ENCODE results near the gene SPON1.

The SPON1 gene

GRCh38 chr11:13963169-13963948 lies 836 bp downstream of the SPON1 start:
- no peaks in the 10 kb centered on the region for H4K20me1 ChIP-seq (ENCODE audit: insufficient read depth, low read length)
- H3K9me3 ChIP-seq (ENCODE audit: insufficient read depth, low read length, severe bottlenecking) = no peaks in the 10 kb centered on the region
- DNase-seq = no peak
- H3K36me3 ChIP-seq (ENCODE audit: insufficient read depth, low read length) = no peaks in the 10 kb centered on the region
- no peak for TF ChIP-seq EZH2 (IDR thresholded peaks at IDR 0.05; ENCODE audit: borderline replicate concordance, low read depth, low read length, severe bottlenecking)
- TF ChIP-seq, protein P1, sequence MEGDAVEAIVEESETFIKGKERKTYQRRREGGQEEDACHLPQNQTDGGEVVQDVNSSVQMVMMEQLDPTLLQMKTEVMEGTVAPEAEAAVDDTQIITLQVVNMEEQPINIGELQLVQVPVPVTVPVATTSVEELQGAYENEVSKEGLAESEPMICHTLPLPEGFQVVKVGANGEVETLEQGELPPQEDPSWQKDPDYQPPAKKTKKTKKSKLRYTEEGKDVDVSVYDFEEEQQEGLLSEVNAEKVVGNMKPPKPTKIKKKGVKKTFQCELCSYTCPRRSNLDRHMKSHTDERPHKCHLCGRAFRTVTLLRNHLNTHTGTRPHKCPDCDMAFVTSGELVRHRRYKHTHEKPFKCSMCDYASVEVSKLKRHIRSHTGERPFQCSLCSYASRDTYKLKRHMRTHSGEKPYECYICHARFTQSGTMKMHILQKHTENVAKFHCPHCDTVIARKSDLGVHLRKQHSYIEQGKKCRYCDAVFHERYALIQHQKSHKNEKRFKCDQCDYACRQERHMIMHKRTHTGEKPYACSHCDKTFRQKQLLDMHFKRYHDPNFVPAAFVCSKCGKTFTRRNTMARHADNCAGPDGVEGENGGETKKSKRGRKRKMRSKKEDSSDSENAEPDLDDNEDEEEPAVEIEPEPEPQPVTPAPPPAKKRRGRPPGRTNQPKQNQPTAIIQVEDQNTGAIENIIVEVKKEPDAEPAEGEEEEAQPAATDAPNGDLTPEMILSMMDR (IDR thresholded peaks at IDR 0.05; ENCODE audit: borderline replicate concordance, extremely low read depth, low read length, poor library complexity, severe bottlenecking) = no peak
- H3K27me3 ChIP-seq (ENCODE audit: insufficient read depth, low read length, poor library complexity) = peaks cover 43% of the 10 kb centered on the region
- H3K79me2 ChIP-seq (ENCODE audit: insufficient read depth, low read length) = no peaks in the 10 kb centered on the region
- H3K4me2 ChIP-seq (ENCODE audit: insufficient read depth, low read length) = no peak overlapping the region
- H2AFZ ChIP-seq (ENCODE audit: low read depth, low read length) = no peak overlapping the region
- H3K27ac ChIP-seq (ENCODE audit: low read length) = no peak overlapping the region
- no peaks in the 10 kb centered on the region for H3K4me1 ChIP-seq (ENCODE audit: insufficient read depth, low read length)
- no peak overlapping the region for H3K9ac ChIP-seq (ENCODE audit: low read depth, low read length)
- ATAC-seq (ENCODE audit: insufficient read depth, low read depth) = no peak
- no peak overlapping the region for H3K4me3 ChIP-seq (ENCODE audit: low read depth in 1 of 2, low read length in 2 of 2)

- H3K36me3 ChIP-seq (ENCODE audit: insufficient read depth, low read length) = no peaks in the 10 kb centered on the region
- no peak overlapping the region for H3K4me3 ChIP-seq (ENCODE audit: low read depth in 1 of 2, low read length in 2 of 2)
- H3K79me2 ChIP-seq (ENCODE audit: insufficient read depth, low read length) = no peaks in the 10 kb centered on the region
- no peaks in the 10 kb centered on the region for H4K20me1 ChIP-seq (ENCODE audit: insufficient read depth, low read length)
- H3K4me2 ChIP-seq (ENCODE audit: insufficient read depth, low read length) = no peak overlapping the region
- H2AFZ ChIP-seq (ENCODE audit: low read depth, low read length) = no peak overlapping the region
- H3K4me1 ChIP-seq (ENCODE audit: insufficient read depth, low read length) = no peaks in the 10 kb centered on the region
- ATAC-seq (ENCODE audit: insufficient read depth, low read depth) (no peak), DNase-seq (no peak)
- H3K9me3 ChIP-seq (ENCODE audit: insufficient read depth, low read length, severe bottlenecking) = no peaks in the 10 kb centered on the region
- no peak overlapping the region for H3K27ac ChIP-seq (ENCODE audit: low read length)
- H3K9ac ChIP-seq (ENCODE audit: low read depth, low read length) = no peak overlapping the region
- peaks cover 41% of the 10 kb centered on the region for H3K27me3 ChIP-seq (ENCODE audit: insufficient read depth, low read length, poor library complexity)
- no peak for TF ChIP-seq EZH2 (IDR thresholded peaks at IDR 0.05; ENCODE audit: borderline replicate concordance, low read depth, low read length, severe bottlenecking)
- TF ChIP-seq, protein P1 (IDR thresholded peaks at IDR 0.05; ENCODE audit: borderline replicate concordance, extremely low read depth, low read length, poor library complexity, severe bottlenecking) = no peak
Observed at GRCh38 chr11:13963949-13964770, 1.6 kb downstream of the SPON1 start.

GRCh38 chr11:13964771-13965074 lies 2.2 kb downstream of the SPON1 start:
- H4K20me1 ChIP-seq (ENCODE audit: insufficient read depth, low read length) = no peaks in the 10 kb centered on the region
- no peak overlapping the region for H3K4me2 ChIP-seq (ENCODE audit: insufficient read depth, low read length)
- H3K36me3 ChIP-seq (ENCODE audit: insufficient read depth, low read length) = no peaks in the 10 kb centered on the region
- no peak overlapping the region for H3K4me3 ChIP-seq (ENCODE audit: low read depth in 1 of 2, low read length in 2 of 2)
- DNase-seq (no peak), ATAC-seq (ENCODE audit: insufficient read depth, low read depth) (no peak)
- H2AFZ ChIP-seq (ENCODE audit: low read depth, low read length) = no peak overlapping the region
- no peak for TF ChIP-seq EZH2 (IDR thresholded peaks at IDR 0.05; ENCODE audit: borderline replicate concordance, low read depth, low read length, severe bottlenecking)
- TF ChIP-seq, protein P1 (IDR thresholded peaks at IDR 0.05; ENCODE audit: borderline replicate concordance, extremely low read depth, low read length, poor library complexity, severe bottlenecking) = no peak
- no peak overlapping the region for H3K9ac ChIP-seq (ENCODE audit: low read depth, low read length)
- H3K27me3 ChIP-seq (ENCODE audit: insufficient read depth, low read length, poor library complexity) = peaks cover 42% of the 10 kb centered on the region
- H3K9me3 ChIP-seq (ENCODE audit: insufficient read depth, low read length, severe bottlenecking) = no peaks in the 10 kb centered on the region
- no peaks in the 10 kb centered on the region for H3K4me1 ChIP-seq (ENCODE audit: insufficient read depth, low read length)
- no peak overlapping the region for H3K27ac ChIP-seq (ENCODE audit: low read length)
- H3K79me2 ChIP-seq (ENCODE audit: insufficient read depth, low read length) = no peaks in the 10 kb centered on the region
